HPDE6-E6E7 (cell line): ENCODE measurements around the gene ENPP1.

Source experiments
- DNase-seq: peaks from one replicate; pipeline ENCODE4 v3.0.0; 2011; ENCODE audit warnings: missing footprints; ENCODE audit errors: extremely low spot score

Gene ENPP1

GRCh38 chr6:131807644-131808459 lies at the start of gene ENPP1:
ENPP1 (plus strand) TSS chr6:131808020; CDS start chr6:131808036, 16 bp downstream.
- DNase-seq: peak; percentile 45

- DNase-seq: no peak
Measured at GRCh38 chr6:131758920-131759319, 48.9 kb upstream of the ENPP1 start.

GRCh38 chr6:131761060-131761761 lies 46.6 kb upstream of the ENPP1 start:
- DNase-seq: peak; percentile 5

- no peak for DNase-seq
Measured at GRCh38 chr6:131761762-131762067, 46.1 kb upstream of the ENPP1 start.

GRCh38 chr6:131762984-131763383 lies 44.8 kb upstream of the ENPP1 start:
- no peak for DNase-seq

- DNase-seq: no peak
Measured at GRCh38 chr6:131763749-131764148, 44.1 kb upstream of the ENPP1 start.

GRCh38 chr6:131764350-131764749 lies 43.5 kb upstream of the ENPP1 start:
- no peak for DNase-seq

- DNase-seq: no peak
Measured at GRCh38 chr6:131765081-131765803, 42.6 kb upstream of the ENPP1 start.

- DNase-seq: no peak
Measured at GRCh38 chr6:131765804-131766135, 42.0 kb upstream of the ENPP1 start.

- no peak for DNase-seq
Measured at GRCh38 chr6:131766631-131767030, 41.2 kb upstream of the ENPP1 start.

- no peak for DNase-seq
Measured at GRCh38 chr6:131768964-131769363, 38.9 kb upstream of the ENPP1 start.

- DNase-seq: no peak
Measured at GRCh38 chr6:131769385-131770141, 38.3 kb upstream of the ENPP1 start.

- DNase-seq: no peak
Measured at GRCh38 chr6:131770776-131771175, 37.0 kb upstream of the ENPP1 start.

GRCh38 chr6:131773284-131773950 lies 34.4 kb upstream of the ENPP1 start:
- DNase-seq: no peak

GRCh38 chr6:131775886-131776285 lies 31.9 kb upstream of the ENPP1 start:
- DNase-seq: no peak

GRCh38 chr6:131776985-131777384 lies 30.8 kb upstream of the ENPP1 start:
- no peak for DNase-seq

- no peak for DNase-seq
Measured at GRCh38 chr6:131778169-131778568, 29.7 kb upstream of the ENPP1 start.

- no peak for DNase-seq
Measured at GRCh38 chr6:131779304-131779703, 28.5 kb upstream of the ENPP1 start.

GRCh38 chr6:131780600-131780999 lies 27.2 kb upstream of the ENPP1 start:
- no peak for DNase-seq

GRCh38 chr6:131781687-131782086 lies 26.1 kb upstream of the ENPP1 start:
- DNase-seq: no peak

GRCh38 chr6:131782764-131783163 lies 25.1 kb upstream of the ENPP1 start:
- peak; percentile 29 for DNase-seq

GRCh38 chr6:131784561-131784960 lies 23.3 kb upstream of the ENPP1 start:
- no peak for DNase-seq
